WTC11 (cell line): ENCODE measurements around the gene AXIN2.

Source experiments
- RELA ChIP-seq: sonication (generic); formaldehyde crosslinking; IDR thresholded peaks from 2 replicates; pipeline ENCODE4 v1.8.1; 2022; ENCODE audit warnings: missing genetic modification reagents, mild to moderate bottlenecking, borderline replicate concordance
- TCF7 ChIP-seq: sonication (generic); formaldehyde crosslinking; IDR thresholded peaks from 2 replicates; pipeline ENCODE4 v1.8.0; 2022; ENCODE audit warnings: mild to moderate bottlenecking, low read depth, missing genetic modification reagents, moderate library complexity
- TEAD1 ChIP-seq: sonication (generic); formaldehyde crosslinking; IDR thresholded peaks from 2 replicates; pipeline ENCODE4 v1.8.0; 2022; ENCODE audit warnings: mild to moderate bottlenecking, missing genetic modification reagents
- ZNF263 ChIP-seq: sonication (generic); formaldehyde crosslinking; IDR thresholded peaks from 2 replicates; pipeline ENCODE4 v1.8.1; 2022; ENCODE audit warnings: low read depth, mild to moderate bottlenecking, moderate library complexity, missing genetic modification reagents
- ZNF671 ChIP-seq: fragments of 250-450 bp; sonication (Bioruptor Pico); IDR thresholded peaks from 2 replicates; pipeline ENCODE4 v1.8.0; 2021; ENCODE audit warnings: mild to moderate bottlenecking
- TF ChIP-seq, protein P1 (sequence below): sonication (generic); formaldehyde crosslinking; IDR thresholded peaks from 2 replicates; pipeline ENCODE4 v1.8.1; 2023; ENCODE audit warnings: mild to moderate bottlenecking, missing genetic modification reagents, borderline replicate concordance
- TF ChIP-seq, protein P2 (sequence below): fragments of 200-600 bp; IDR thresholded peaks from 2 replicates; pipeline ENCODE4 v1.8.0; 2022; ENCODE audit warnings: antibody characterized with exemption
- TF ChIP-seq, protein P3 (sequence below): sonication (generic); formaldehyde crosslinking; IDR thresholded peaks from 2 replicates; pipeline ENCODE4 v1.8.0; 2022; ENCODE audit warnings: missing genetic modification reagents
- TF ChIP-seq, protein P4 (sequence below): sonication (generic); formaldehyde crosslinking; IDR thresholded peaks from 2 replicates; pipeline ENCODE4 v1.8.1; 2022; ENCODE audit warnings: low read depth, missing genetic modification reagents, borderline replicate concordance
- TF ChIP-seq, protein P5 (sequence below): sonication (generic); formaldehyde crosslinking; conservative IDR thresholded peaks from 2 replicates; pipeline ENCODE4 v1.8.1; 2023; ENCODE audit warnings: mild to moderate bottlenecking, low read depth, missing genetic modification reagents, moderate library complexity
- TF ChIP-seq, protein P6 (sequence below): fragments of 250-450 bp; sonication (Bioruptor Pico); IDR thresholded peaks from 2 replicates; pipeline ENCODE4 v1.9.0; 2021; ENCODE audit warnings: mild to moderate bottlenecking
- TF ChIP-seq, protein P7 (sequence below): sonication (generic); formaldehyde crosslinking; IDR thresholded peaks from 2 replicates; pipeline ENCODE4 v1.8.1; 2022; ENCODE audit warnings: low read depth, mild to moderate bottlenecking, moderate library complexity, missing genetic modification reagents, borderline replicate concordance

DNA sequence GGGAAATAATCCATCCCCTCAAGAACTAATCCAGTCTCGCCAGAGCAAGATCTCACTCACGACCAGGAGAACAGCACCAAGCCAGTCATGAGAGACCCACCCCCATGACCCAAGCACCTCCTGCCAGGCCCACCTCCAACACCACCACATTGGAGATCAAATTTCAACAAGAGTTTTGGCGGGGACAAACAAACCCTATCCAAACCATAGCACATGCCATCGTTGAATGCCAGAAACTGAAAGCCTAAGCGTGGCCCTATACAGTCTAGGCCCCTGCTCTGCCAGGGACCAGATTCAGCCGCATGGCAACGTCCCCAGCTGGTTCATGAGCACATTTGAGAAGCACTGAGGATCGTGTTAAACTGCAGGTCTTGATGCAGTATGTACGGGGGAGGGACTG, 57.3 kb downstream of the AXIN2 start:
- TF ChIP-seq, protein P1, sequence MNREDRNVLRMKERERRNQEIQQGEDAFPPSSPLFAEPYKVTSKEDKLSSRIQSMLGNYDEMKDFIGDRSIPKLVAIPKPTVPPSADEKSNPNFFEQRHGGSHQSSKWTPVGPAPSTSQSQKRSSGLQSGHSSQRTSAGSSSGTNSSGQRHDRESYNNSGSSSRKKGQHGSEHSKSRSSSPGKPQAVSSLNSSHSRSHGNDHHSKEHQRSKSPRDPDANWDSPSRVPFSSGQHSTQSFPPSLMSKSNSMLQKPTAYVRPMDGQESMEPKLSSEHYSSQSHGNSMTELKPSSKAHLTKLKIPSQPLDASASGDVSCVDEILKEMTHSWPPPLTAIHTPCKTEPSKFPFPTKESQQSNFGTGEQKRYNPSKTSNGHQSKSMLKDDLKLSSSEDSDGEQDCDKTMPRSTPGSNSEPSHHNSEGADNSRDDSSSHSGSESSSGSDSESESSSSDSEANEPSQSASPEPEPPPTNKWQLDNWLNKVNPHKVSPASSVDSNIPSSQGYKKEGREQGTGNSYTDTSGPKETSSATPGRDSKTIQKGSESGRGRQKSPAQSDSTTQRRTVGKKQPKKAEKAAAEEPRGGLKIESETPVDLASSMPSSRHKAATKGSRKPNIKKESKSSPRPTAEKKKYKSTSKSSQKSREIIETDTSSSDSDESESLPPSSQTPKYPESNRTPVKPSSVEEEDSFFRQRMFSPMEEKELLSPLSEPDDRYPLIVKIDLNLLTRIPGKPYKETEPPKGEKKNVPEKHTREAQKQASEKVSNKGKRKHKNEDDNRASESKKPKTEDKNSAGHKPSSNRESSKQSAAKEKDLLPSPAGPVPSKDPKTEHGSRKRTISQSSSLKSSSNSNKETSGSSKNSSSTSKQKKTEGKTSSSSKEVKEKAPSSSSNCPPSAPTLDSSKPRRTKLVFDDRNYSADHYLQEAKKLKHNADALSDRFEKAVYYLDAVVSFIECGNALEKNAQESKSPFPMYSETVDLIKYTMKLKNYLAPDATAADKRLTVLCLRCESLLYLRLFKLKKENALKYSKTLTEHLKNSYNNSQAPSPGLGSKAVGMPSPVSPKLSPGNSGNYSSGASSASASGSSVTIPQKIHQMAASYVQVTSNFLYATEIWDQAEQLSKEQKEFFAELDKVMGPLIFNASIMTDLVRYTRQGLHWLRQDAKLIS (CRISPR knock-in tag) = no peak
- TF ChIP-seq, protein P2, sequence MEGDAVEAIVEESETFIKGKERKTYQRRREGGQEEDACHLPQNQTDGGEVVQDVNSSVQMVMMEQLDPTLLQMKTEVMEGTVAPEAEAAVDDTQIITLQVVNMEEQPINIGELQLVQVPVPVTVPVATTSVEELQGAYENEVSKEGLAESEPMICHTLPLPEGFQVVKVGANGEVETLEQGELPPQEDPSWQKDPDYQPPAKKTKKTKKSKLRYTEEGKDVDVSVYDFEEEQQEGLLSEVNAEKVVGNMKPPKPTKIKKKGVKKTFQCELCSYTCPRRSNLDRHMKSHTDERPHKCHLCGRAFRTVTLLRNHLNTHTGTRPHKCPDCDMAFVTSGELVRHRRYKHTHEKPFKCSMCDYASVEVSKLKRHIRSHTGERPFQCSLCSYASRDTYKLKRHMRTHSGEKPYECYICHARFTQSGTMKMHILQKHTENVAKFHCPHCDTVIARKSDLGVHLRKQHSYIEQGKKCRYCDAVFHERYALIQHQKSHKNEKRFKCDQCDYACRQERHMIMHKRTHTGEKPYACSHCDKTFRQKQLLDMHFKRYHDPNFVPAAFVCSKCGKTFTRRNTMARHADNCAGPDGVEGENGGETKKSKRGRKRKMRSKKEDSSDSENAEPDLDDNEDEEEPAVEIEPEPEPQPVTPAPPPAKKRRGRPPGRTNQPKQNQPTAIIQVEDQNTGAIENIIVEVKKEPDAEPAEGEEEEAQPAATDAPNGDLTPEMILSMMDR = no peak
- TF ChIP-seq TEAD1 (CRISPR knock-in tag) = no peak
- TF ChIP-seq, protein P3, sequence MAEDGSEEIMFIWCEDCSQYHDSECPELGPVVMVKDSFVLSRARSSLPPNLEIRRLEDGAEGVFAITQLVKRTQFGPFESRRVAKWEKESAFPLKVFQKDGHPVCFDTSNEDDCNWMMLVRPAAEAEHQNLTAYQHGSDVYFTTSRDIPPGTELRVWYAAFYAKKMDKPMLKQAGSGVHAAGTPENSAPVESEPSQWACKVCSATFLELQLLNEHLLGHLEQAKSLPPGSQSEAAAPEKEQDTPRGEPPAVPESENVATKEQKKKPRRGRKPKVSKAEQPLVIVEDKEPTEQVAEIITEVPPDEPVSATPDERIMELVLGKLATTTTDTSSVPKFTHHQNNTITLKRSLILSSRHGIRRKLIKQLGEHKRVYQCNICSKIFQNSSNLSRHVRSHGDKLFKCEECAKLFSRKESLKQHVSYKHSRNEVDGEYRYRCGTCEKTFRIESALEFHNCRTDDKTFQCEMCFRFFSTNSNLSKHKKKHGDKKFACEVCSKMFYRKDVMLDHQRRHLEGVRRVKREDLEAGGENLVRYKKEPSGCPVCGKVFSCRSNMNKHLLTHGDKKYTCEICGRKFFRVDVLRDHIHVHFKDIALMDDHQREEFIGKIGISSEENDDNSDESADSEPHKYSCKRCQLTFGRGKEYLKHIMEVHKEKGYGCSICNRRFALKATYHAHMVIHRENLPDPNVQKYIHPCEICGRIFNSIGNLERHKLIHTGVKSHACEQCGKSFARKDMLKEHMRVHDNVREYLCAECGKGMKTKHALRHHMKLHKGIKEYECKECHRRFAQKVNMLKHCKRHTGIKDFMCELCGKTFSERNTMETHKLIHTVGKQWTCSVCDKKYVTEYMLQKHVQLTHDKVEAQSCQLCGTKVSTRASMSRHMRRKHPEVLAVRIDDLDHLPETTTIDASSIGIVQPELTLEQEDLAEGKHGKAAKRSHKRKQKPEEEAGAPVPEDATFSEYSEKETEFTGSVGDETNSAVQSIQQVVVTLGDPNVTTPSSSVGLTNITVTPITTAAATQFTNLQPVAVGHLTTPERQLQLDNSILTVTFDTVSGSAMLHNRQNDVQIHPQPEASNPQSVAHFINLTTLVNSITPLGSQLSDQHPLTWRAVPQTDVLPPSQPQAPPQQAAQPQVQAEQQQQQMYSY (CRISPR knock-in tag) = no peak
- no peak for TF ChIP-seq ZNF263
- TF ChIP-seq, protein P4, sequence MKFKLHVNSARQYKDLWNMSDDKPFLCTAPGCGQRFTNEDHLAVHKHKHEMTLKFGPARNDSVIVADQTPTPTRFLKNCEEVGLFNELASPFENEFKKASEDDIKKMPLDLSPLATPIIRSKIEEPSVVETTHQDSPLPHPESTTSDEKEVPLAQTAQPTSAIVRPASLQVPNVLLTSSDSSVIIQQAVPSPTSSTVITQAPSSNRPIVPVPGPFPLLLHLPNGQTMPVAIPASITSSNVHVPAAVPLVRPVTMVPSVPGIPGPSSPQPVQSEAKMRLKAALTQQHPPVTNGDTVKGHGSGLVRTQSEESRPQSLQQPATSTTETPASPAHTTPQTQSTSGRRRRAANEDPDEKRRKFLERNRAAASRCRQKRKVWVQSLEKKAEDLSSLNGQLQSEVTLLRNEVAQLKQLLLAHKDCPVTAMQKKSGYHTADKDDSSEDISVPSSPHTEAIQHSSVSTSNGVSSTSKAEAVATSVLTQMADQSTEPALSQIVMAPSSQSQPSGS (CRISPR knock-in tag) = no peak
- TF ChIP-seq TCF7 (CRISPR knock-in tag) = no peak
- TF ChIP-seq, protein P5, sequence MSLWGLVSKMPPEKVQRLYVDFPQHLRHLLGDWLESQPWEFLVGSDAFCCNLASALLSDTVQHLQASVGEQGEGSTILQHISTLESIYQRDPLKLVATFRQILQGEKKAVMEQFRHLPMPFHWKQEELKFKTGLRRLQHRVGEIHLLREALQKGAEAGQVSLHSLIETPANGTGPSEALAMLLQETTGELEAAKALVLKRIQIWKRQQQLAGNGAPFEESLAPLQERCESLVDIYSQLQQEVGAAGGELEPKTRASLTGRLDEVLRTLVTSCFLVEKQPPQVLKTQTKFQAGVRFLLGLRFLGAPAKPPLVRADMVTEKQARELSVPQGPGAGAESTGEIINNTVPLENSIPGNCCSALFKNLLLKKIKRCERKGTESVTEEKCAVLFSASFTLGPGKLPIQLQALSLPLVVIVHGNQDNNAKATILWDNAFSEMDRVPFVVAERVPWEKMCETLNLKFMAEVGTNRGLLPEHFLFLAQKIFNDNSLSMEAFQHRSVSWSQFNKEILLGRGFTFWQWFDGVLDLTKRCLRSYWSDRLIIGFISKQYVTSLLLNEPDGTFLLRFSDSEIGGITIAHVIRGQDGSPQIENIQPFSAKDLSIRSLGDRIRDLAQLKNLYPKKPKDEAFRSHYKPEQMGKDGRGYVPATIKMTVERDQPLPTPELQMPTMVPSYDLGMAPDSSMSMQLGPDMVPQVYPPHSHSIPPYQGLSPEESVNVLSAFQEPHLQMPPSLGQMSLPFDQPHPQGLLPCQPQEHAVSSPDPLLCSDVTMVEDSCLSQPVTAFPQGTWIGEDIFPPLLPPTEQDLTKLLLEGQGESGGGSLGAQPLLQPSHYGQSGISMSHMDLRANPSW (CRISPR knock-in tag) = no peak
- TF ChIP-seq, protein P6, sequence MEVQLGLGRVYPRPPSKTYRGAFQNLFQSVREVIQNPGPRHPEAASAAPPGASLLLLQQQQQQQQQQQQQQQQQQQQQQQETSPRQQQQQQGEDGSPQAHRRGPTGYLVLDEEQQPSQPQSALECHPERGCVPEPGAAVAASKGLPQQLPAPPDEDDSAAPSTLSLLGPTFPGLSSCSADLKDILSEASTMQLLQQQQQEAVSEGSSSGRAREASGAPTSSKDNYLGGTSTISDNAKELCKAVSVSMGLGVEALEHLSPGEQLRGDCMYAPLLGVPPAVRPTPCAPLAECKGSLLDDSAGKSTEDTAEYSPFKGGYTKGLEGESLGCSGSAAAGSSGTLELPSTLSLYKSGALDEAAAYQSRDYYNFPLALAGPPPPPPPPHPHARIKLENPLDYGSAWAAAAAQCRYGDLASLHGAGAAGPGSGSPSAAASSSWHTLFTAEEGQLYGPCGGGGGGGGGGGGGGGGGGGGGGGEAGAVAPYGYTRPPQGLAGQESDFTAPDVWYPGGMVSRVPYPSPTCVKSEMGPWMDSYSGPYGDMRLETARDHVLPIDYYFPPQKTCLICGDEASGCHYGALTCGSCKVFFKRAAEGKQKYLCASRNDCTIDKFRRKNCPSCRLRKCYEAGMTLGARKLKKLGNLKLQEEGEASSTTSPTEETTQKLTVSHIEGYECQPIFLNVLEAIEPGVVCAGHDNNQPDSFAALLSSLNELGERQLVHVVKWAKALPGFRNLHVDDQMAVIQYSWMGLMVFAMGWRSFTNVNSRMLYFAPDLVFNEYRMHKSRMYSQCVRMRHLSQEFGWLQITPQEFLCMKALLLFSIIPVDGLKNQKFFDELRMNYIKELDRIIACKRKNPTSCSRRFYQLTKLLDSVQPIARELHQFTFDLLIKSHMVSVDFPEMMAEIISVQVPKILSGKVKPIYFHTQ (CRISPR knock-in tag) = no peak
- TF ChIP-seq, protein P7, sequence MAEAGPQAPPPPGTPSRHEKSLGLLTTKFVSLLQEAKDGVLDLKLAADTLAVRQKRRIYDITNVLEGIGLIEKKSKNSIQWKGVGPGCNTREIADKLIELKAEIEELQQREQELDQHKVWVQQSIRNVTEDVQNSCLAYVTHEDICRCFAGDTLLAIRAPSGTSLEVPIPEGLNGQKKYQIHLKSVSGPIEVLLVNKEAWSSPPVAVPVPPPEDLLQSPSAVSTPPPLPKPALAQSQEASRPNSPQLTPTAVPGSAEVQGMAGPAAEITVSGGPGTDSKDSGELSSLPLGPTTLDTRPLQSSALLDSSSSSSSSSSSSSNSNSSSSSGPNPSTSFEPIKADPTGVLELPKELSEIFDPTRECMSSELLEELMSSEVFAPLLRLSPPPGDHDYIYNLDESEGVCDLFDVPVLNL = no peak
- no peak for TF ChIP-seq ZNF671 (CRISPR knock-in tag)
- no peak for TF ChIP-seq RELA (CRISPR knock-in tag)
